GM10266 (cell line): ENCODE data around the gene PHLPP1.
"Not testable (repeated sequence)": the region's sequence is repeated elsewhere in the genome, so short reads cannot be mapped to it uniquely, and the experiment has no call there.

Experiments
- DNase-seq: peaks from one replicate; pipeline ENCODE4 v3.0.0; 2012; ENCODE audit errors: extremely low spot score
- CTCF ChIP-seq: IDR thresholded peaks from 2 replicates; pipeline ENCODE4 v1.5.1; 2012; ENCODE audit warnings: mild to moderate bottlenecking, low read depth; ENCODE audit not compliant: control insufficient read depth, insufficient read depth; ENCODE audit errors: missing control alignments

The PHLPP1 gene

GRCh38 chr18:62799977-62800376, 84.6 kb downstream of the PHLPP1 start:
- no peak for DNase-seq
- TF ChIP-seq CTCF: no peak

GRCh38 chr18:62802523-62802922, 87.2 kb downstream of the PHLPP1 start:
- TF ChIP-seq CTCF: no peak

GRCh38 chr18:62807396-62807795, 92.1 kb downstream of the PHLPP1 start:
- no peak for TF ChIP-seq CTCF
- DNase-seq: no peak

More at GRCh38 chr18:62802523-62802922, 87.2 kb downstream of the PHLPP1 start:
- DNase-seq: no peak

GRCh38 chr18:62808123-62808522, 92.8 kb downstream of the PHLPP1 start:
- no peak for DNase-seq
- no peak for TF ChIP-seq CTCF

GRCh38 chr18:62809445-62809844, 94.1 kb downstream of the PHLPP1 start:
- DNase-seq: not testable (repeated sequence)

- no peak for DNase-seq
- TF ChIP-seq CTCF: no peak
These were observed 94.6 kb downstream of the PHLPP1 start for GRCh38 chr18:62809900-62810299.

GRCh38 chr18:62810682-62811081, 95.3 kb downstream of the PHLPP1 start:
- no peak for DNase-seq
- TF ChIP-seq CTCF: no peak

GRCh38 chr18:62811674-62812073, 96.3 kb downstream of the PHLPP1 start:
- no peak for DNase-seq
- TF ChIP-seq CTCF: no peak
